ENCODE results near the gene PLCD4. TPM values are rescaled to one million over a fixed set of nuclear protein-coding genes. Genes with fewer than 3 reads are reported as not detected.
A peak's percentile ranks its signal among the peaks of the same experiment; 100 is the strongest.

The PLCD4 gene
- total RNA-seq, 1 experiment from 2014 or later: not detected

DNA sequence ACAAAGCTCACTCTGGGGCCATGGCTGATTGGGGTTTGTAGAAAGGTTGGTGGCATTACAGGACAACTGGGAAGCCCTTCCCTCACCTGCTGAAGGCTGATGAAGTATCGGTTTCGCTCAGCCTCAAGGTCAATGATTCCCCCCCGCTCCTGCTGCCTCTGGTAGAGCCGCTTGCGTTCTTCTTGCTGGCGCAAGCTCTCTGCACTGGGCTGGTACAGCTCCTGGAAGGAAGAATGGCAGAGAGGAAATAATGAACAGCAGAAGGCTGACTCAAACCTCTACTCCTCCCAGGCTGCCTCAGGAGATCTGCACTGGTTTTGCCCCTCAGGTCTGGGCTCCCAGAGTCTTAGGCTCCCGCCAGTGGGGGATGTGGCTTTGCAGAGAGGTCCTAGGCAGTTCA, 57.0 kb downstream of the PLCD4 start:
- DNase-seq (ENCODE audit: low spot score): no peak

DNA sequence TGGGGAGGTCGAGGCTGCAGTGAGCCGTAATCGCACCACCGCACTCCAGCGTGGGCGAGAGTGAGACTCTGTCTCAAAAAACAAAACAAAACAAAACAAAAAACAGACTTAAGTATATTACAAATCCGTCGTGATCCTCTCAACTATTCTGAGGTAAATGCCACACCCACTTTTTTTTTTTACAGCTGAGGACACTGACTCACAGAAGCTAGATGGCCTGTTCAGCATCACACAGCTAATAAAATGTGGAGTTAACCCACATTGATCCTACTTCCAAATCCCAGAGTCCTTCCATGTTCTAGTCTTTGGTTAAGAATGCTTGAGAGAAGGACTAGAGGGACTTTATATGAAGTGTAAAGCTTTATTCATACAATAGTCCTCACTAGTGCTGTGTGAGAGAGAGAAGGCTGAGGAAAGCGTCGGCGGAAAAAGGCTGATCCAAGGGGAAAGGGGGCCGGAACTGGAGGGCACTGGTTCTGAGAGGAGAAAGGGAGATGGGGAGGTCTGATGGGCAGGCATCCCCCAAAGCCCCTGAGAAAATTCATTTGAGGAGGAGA, 63.5 kb downstream of the PLCD4 start:
- peak; percentile 39 for DNase-seq (ENCODE audit: low spot score)

DNA sequence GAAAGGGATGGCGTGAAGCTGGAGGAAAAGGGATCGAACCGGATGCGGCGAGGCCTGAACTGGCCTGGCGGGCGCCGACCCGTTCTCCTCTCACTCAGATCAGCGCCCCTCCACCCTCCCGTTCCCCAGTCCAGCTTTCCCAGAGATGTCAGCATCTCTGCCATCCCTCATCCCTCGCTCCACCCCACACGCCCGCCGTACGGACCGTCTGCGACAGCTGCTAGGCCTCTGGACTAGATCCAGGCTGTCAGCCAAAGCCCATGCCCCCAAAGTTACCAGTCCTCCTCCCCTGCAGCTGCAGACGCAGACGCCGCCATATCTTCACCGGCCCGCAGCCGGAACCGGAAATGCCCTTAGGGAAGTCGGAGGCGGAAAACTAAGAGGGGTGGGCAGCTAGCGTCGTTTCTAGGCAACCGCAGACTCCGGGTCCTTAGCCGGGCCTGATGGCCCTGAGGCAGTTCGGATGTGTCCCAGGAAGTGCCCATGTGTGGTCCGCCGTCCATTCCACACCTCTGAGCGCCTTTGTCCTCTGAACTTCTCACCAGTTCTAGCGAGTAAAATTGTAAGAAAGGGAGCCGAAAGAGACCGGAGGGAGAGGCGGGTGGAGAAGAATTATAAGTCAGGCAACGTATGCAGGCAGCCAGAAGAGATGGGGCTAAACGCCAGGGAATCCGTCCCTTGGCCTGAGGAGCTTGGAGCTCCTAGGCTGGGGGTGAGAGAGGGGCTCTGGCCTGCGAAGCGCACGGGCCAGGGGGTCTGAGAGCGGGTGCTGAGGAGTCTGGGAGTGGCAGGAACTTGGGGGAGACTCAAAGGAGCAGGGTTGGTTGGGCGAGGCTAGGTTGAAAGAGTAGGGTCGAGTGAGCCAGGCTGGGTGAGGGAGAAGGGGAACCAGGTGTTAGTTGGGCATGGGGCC, 64.2 kb downstream of the PLCD4 start, which contains the start of the genes RNF25 and STK36:
Gene RNF25, minus strand, starts transcription at position 349 of the 913 bp plus-strand sequence. Its CDS starts 32 bp downstream, at position 317.
Gene STK36, plus strand, starts transcription at position 433 of the 913 bp plus-strand sequence. CDS start 744 bp downstream, outside the sequence.
- DNase-seq (ENCODE audit: low spot score): peak; percentile 89

DNA sequence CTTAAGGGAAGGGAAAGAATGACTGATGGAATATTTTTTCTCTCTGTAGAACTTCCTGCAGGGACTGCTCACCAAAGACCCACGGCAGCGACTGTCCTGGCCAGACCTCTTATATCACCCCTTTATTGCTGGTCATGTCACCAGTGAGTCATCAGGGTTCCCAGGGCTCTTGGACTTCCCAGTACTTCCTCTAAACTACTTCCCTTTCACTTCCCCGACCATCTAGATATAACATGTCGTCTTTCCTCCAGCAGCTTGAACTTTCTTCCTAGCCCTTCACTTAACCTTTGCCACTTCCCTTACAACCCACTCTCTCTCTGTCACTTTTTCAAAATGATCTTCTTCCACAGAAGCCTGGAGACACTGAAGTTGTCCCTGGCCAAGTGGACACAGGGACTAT, 71.4 kb downstream of the PLCD4 start:
- DNase-seq (ENCODE audit: low spot score): peak; percentile 47

DNA sequence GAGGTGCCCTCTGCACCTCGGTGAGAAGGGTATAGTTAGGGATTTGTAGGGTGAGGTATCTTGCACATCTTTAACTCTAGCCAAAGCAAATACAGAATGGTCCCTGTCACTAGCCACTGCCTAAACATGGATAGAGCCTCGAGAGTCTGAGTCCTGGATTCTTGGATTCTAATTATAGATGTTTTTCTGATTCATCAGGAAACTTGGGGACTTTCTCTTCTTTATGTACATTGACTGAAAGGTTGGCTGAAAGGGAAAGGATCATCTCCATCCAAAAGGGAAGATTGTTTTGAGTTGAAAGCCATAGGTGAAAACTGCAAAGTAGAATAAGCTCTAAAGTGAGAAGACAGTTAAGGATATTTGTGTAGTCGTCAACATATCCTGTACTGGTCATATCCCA, 72.4 kb downstream of the PLCD4 start:
- no peak for DNase-seq (ENCODE audit: low spot score)

Small RNA genes within 50 kb of the gene (small RNA-seq; reads per million reads assigned to genes)
- gene RNU6-136P: not detected

Other genes starting within 250 kb of the PLCD4 start
- 0.33 and 0.86 TPM in 2 replicates for gene SLC11A1, start 225.6 kb upstream of the PLCD4 start, total RNA-seq (2014; rRNA removed; shearing (Covaris generic))
- 132 and 151 TPM in 2 replicates for gene CTDSP1, start 208.0 kb upstream of the PLCD4 start, total RNA-seq (2014; rRNA removed; shearing (Covaris generic))
- gene VIL1, start 188.8 kb upstream of the PLCD4 start, total RNA-seq (2014; rRNA removed; shearing (Covaris generic)): 230 and 247 TPM in 2 replicates
- 3.9 and 4.1 TPM in 2 replicates for gene USP37, start 39.5 kb upstream of the PLCD4 start, total RNA-seq (2014; rRNA removed; shearing (Covaris generic))
- 60.1 and 64.3 TPM in 2 replicates for gene CNOT9, start 39.1 kb upstream of the PLCD4 start, total RNA-seq (2014; rRNA removed; shearing (Covaris generic))
- 22.9 and 24.3 TPM in 2 replicates for gene ZNF142, start 51.7 kb downstream of the PLCD4 start, total RNA-seq (2014; rRNA removed; shearing (Covaris generic))
- gene BCS1L, start 51.8 kb downstream of the PLCD4 start, total RNA-seq (2014; rRNA removed; shearing (Covaris generic)): 54.2 and 60.4 TPM in 2 replicates
- gene RNF25, start 64.1 kb downstream of the PLCD4 start, total RNA-seq (2014; rRNA removed; shearing (Covaris generic)): 44.6 and 55.8 TPM in 2 replicates
- 17.9 and 22.4 TPM in 2 replicates for gene STK36, start 64.2 kb downstream of the PLCD4 start, total RNA-seq (2014; rRNA removed; shearing (Covaris generic))
- 22.8 and 33.3 TPM in 2 replicates for gene TTLL4, start 102.9 kb downstream of the PLCD4 start, total RNA-seq (2014; rRNA removed; shearing (Covaris generic))
- gene CYP27A1, start 174.2 kb downstream of the PLCD4 start, total RNA-seq (2014; rRNA removed; shearing (Covaris generic)): 1.4 and 2.4 TPM in 2 replicates
- not detected in 2 replicates for gene PRKAG3, start 223.9 kb downstream of the PLCD4 start, total RNA-seq (2014; rRNA removed; shearing (Covaris generic))

Data from HT-29 (cell line).